GM20431 (cell line): Measurements from ENCODE around the gene UBE3B.

Experiments
- in situ Hi-C: fragments of 300-500 bp; cut with MseI, MboI; formaldehyde crosslinking; loops from one replicate; pipeline ENCODE4 v1.15.0; 2020; ENCODE audit warnings: low sequenced_read_pairs; ENCODE audit not compliant: unreplicated experiment

The UBE3B gene

GRCh38 chr12:109567296-109567695, 89.9 kb downstream of the UBE3B start:
- in situ Hi-C loops = no loop called here

- in situ Hi-C loops = no loop called here
Measured at GRCh38 chr12:109567967-109568366, 90.5 kb downstream of the UBE3B start.

- in situ Hi-C loops = no loop called here
Measured at GRCh38 chr12:109568486-109568885, 91.1 kb downstream of the UBE3B start.

- in situ Hi-C loops = no loop called here
Measured at GRCh38 chr12:109571773-109572505, 94.5 kb downstream of the UBE3B start.

GRCh38 chr12:109572506-109572845, 95.0 kb downstream of the UBE3B start:
- in situ Hi-C loops = no loop called here

GRCh38 chr12:109573029-109573913, 95.8 kb downstream of the UBE3B start, which contains the start of the genes MMAB and MVK:
TSS of gene MMAB (minus strand) at chr12:109573504. CDS start at chr12:109573480, 24 bp downstream.
TSS of gene MVK (plus strand) at chr12:109573794. CDS start at chr12:109574823, 1,029 bp downstream.
- in situ Hi-C loops = no loop called here

GRCh38 chr12:109573914-109574244, 96.4 kb downstream of the UBE3B start:
- in situ Hi-C loops = no loop called here

- in situ Hi-C loops = no loop called here
Measured at GRCh38 chr12:109575683-109576082, 98.2 kb downstream of the UBE3B start.

- in situ Hi-C loops = no loop called here
Measured at GRCh38 chr12:109577311-109577710, 99.9 kb downstream of the UBE3B start.

GRCh38 chr12:109578330-109578927, 101.0 kb downstream of the UBE3B start:
- in situ Hi-C loops = no loop called here

- in situ Hi-C loops = no loop called here
Measured at GRCh38 chr12:109579639-109580038, 102.2 kb downstream of the UBE3B start.

GRCh38 chr12:109580272-109580671, 102.8 kb downstream of the UBE3B start:
- in situ Hi-C loops = no loop called here

GRCh38 chr12:109580684-109581333, 103.4 kb downstream of the UBE3B start:
- in situ Hi-C loops = no loop called here

- in situ Hi-C loops = no loop called here
Measured at GRCh38 chr12:109581334-109581691, 103.9 kb downstream of the UBE3B start.

GRCh38 chr12:109581856-109582255, 104.4 kb downstream of the UBE3B start:
- in situ Hi-C loops = no loop called here

- in situ Hi-C loops = no loop called here
Measured at GRCh38 chr12:109582636-109583035, 105.2 kb downstream of the UBE3B start.

GRCh38 chr12:109583733-109584132, 106.3 kb downstream of the UBE3B start:
- in situ Hi-C loops = no loop called here
